ENCODE data around the gene FCHSD1.

GRCh38 chr5:141608557-141608956 lies 42.7 kb downstream of the FCHSD1 start:
- TF ChIP-seq CTCF (IDR thresholded peaks at IDR 0.05; ENCODE audit: extremely low read depth in 1 of 2, insufficient read depth in 1 of 2, low read depth in 1 of 2, low read length in 2 of 2) = no peak
- TF ChIP-seq POLR2A (IDR thresholded peaks at IDR 0.05; ENCODE audit: low read depth, low read length) = no peak
- TF ChIP-seq MAX (IDR thresholded peaks at IDR 0.05; ENCODE audit: insufficient read depth, insufficient read length) = no peak
- TF ChIP-seq POLR2AphosphoS5 (IDR thresholded peaks at IDR 0.05; ENCODE audit: insufficient read depth, low read depth, low read length) = no peak
- no peak for TF ChIP-seq EZH2 (IDR thresholded peaks at IDR 0.05; ENCODE audit: borderline replicate concordance, low read depth, low read length, severe bottlenecking)
- no peak for TF ChIP-seq JUN (IDR thresholded peaks at IDR 0.05; ENCODE audit: borderline replicate concordance, insufficient read depth, insufficient read length, low read depth)
- no peak for TF ChIP-seq MYC (IDR thresholded peaks at IDR 0.05; ENCODE audit: low read depth, low read length)
- TF ChIP-seq FOS (IDR thresholded peaks at IDR 0.05; ENCODE audit: borderline replicate concordance, insufficient read depth, low read length) = no peak
- TF ChIP-seq GATA2 (IDR thresholded peaks at IDR 0.05; ENCODE audit: insufficient read depth, insufficient read length, low read depth, low read length) = no peak

Data from endothelial cell of umbilical vein (primary cell).